HepG2 (cell line): ENCODE data around the gene ENKUR. TPM values are rescaled to one million over a fixed set of nuclear protein-coding genes. Genes with fewer than 3 reads are reported as not detected.

Experiments
- CEBPB ChIP-seq: IDR thresholded peaks from 2 replicates; pipeline ENCODE4 v1.6.1; 2011; ENCODE audit warnings: low read depth, low read length, improper control_type of control experiment, borderline replicate concordance
- CEBPZ ChIP-seq: IDR thresholded peaks from 2 replicates; pipeline ENCODE4 v1.6.1; 2012; ENCODE audit warnings: low read length, improper control_type of control experiment
- DMTF1 ChIP-seq: sonication (generic); formaldehyde crosslinking; IDR thresholded peaks from 2 replicates; pipeline ENCODE4 v1.4.0; 2020; ENCODE audit warnings: mild to moderate bottlenecking, missing genetic modification reagents
- NFAT5 ChIP-seq: sonication (generic); formaldehyde crosslinking; IDR thresholded peaks from 2 replicates; pipeline ENCODE4 v1.4.0; 2020; ENCODE audit warnings: missing genetic modification reagents
- TBX2 ChIP-seq: sonication (generic); formaldehyde crosslinking; IDR thresholded peaks from 2 replicates; pipeline ENCODE4 v1.5.0; 2020; ENCODE audit warnings: missing genetic modification reagents, mild to moderate bottlenecking, borderline replicate concordance
- ZSCAN31 ChIP-seq: sonication (generic); formaldehyde crosslinking; IDR thresholded peaks from 2 replicates; pipeline ENCODE4 v1.5.0; 2020; ENCODE audit warnings: low read depth, mild to moderate bottlenecking, missing genetic modification reagents
- polyA plus RNA-seq, 8 experiments: library from polyadenylated mRNA; depleted of rRNA in 3 of 8; stranded (reverse) in 7 of 8; unstranded in 1 of 8; fragments of >200 nt; fragmentation: Illumina TruSeq in 4 of 8; extraction: Trizol in 4 of 8; gene quantifications; 2 replicates each; pipeline versions ENCODE4 v1.2.1 to v1.2.3, GENCODE V29; 2011 to 2016; ENCODE audit warnings: low read depth in 4 of 8, missing spikeins in 1 of 8, mixed read lengths in 1 of 8; ENCODE audit not compliant: insufficient read depth in 1 of 8
- total RNA-seq, 5 experiments: library from RNA; depleted of rRNA; stranded (reverse); fragments of >200 nt; fragmentation: Illumina TruSeq; extraction: Trizol; gene quantifications; 2 replicates each; pipeline ENCODE4 v1.2.3, GENCODE V29; 2016; ENCODE audit warnings: low read depth in 1 of 5
- TF ChIP-seq, protein P1 (sequence below): sonication (generic); formaldehyde crosslinking; IDR thresholded peaks from one replicate; pipeline ENCODE4 v1.5.1; 2020; ENCODE audit warnings: mild to moderate bottlenecking, missing genetic modification reagents; ENCODE audit errors: not compliant biosample characterization

ENKUR gene
- total and polyA plus RNA-seq, 2 of the 13 experiments (the other 11 are each of a cell fraction or from before 2014, with no cell fraction given) = 0.15 TPM

DNA sequence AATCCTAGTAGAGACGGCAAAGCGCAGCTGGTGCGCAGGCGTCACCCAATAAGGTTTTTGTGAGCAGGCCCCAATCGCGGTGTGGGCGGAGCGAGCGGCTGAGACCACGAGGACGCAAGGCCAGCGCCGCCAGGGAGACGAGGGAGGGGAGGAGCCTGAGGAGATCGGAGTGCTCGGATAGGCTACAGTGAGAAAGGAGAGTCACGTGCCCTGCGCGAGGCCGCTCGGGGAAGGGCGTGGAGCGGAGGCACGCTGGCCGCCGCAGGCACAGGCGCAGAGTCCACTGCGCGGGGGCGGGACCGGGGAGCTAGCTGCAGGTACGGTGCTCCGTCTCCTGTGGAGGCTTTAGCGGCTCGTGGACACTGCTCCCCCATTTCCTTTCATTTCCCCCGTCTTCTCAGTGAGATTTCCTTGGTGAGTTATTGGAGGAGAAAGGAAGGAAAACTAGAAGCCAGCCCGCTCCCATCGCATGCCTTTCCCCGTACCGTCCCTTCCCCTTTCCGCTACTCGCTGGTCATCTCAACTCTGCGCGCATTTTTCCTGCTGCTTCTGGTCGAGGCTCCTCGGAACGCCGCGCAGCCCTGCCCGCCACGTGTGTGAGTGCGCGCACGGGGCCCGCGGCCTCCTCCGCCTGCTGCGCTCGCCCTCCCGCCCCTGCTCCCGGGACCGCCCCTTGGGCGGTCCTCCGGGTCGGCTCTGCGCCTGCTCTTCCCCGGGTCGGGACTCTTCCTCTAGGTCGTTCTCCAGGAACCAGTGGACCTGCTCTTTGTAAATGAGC, 607 bp upstream of the ENKUR start, which contains the start of gene THNSL1 (continued):
- TF ChIP-seq CEBPZ (no peak), CEBPB (no peak), DMTF1 (no peak), NFAT5 (peak; percentile 96), ZSCAN31 (peak; percentile 91), TBX2 (peak; percentile 86; the same call in 1 of the 2 replicates)
- TF ChIP-seq, protein P1, sequence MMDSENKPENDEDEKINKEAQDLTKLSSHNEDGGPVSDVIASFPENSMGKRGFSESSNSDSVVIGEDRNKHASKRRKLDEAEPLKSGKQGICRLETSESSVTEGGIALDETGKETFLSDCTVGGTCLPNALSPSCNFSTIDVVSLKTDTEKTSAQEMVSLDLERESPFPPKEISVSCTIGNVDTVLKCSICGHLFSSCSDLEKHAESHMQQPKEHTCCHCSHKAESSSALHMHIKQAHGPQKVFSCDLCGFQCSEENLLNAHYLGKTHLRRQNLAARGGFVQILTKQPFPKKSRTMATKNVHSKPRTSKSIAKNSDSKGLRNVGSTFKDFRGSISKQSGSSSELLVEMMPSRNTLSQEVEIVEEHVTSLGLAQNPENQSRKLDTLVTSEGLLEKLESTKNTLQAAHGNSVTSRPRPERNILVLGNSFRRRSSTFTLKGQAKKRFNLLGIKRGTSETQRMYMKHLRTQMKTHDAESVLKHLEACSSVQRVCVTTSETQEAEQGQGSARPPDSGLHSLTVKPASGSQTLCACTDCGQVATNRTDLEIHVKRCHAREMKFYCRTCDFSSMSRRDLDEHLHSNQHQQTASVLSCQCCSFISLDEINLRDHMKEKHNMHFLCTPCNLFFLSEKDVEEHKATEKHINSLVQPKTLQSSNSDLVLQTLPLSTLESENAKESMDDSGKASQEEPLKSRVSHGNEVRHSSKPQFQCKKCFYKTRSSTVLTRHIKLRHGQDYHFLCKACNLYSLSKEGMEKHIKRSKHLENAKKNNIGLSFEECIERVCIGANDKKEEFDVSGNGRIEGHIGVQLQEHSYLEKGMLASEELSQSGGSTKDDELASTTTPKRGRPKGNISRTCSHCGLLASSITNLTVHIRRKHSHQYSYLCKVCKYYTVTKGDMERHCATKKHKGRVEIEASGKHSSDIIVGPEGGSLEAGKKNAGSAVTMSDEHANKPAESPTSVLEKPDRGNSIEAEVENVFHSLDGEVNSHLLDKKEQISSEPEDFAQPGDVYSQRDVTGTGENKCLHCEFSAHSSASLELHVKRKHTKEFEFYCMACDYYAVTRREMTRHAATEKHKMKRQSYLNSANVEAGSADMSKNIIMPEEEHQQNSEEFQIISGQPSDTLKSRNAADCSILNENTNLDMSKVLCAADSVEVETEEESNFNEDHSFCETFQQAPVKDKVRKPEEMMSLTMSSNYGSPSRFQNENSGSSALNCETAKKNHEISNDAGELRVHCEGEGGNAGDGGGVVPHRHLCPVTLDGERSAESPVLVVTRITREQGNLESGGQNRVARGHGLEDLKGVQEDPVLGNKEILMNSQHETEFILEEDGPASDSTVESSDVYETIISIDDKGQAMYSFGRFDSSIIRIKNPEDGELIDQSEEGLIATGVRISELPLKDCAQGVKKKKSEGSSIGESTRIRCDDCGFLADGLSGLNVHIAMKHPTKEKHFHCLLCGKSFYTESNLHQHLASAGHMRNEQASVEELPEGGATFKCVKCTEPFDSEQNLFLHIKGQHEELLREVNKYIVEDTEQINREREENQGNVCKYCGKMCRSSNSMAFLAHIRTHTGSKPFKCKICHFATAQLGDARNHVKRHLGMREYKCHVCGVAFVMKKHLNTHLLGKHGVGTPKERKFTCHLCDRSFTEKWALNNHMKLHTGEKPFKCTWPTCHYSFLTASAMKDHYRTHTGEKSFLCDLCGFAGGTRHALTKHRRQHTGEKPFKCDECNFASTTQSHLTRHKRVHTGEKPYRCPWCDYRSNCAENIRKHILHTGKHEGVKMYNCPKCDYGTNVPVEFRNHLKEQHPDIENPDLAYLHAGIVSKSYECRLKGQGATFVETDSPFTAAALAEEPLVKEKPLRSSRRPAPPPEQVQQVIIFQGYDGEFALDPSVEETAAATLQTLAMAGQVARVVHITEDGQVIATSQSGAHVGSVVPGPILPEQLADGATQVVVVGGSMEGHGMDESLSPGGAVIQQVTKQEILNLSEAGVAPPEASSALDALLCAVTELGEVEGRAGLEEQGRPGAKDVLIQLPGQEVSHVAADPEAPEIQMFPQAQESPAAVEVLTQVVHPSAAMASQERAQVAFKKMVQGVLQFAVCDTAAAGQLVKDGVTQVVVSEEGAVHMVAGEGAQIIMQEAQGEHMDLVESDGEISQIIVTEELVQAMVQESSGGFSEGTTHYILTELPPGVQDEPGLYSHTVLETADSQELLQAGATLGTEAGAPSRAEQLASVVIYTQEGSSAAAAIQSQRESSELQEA (CRISPR knock-in tag) = peak; percentile 96
